MM.1S (cell line): ENCODE results near the gene NOC4L.

Source experiments
- CTCF ChIP-seq: fragments of 300-600 bp; sonication (generic); IDR thresholded peaks from 2 replicates; pipeline ENCODE4 v1.5.1; 2016; ENCODE audit warnings: antibody characterized with exemption, low read length, mixed read lengths
- EZH2 ChIP-seq: fragments of 300-600 bp; sonication (generic); optimal IDR thresholded peaks from 2 replicates; pipeline ENCODE3; 2017; ENCODE audit warnings: low read depth, mild to moderate bottlenecking, antibody characterized with exemption, low read length, mixed read lengths
- EZH2phosphoT487 ChIP-seq: fragments of 300-600 bp; sonication (generic); IDR thresholded peaks from 2 replicates; pipeline ENCODE4 v1.6.1; 2018; ENCODE audit warnings: antibody characterized with exemption, low read length

GRCh38 chr12:132171968-132172521 is 27.8 kb downstream of the NOC4L start:
- TF ChIP-seq CTCF (no peak), EZH2phosphoT487 (no peak), EZH2 (no peak)
